Measurements from ENCODE around the gene LTBP1. TPM values are rescaled to one million over a fixed set of nuclear protein-coding genes. Genes with fewer than 3 reads are reported as not detected.

LTBP1 gene
- total RNA-seq, 1 experiment from 2014 or later: 10.3 TPM

- DNase-seq: no peak
- Histone ChIP-seq H2AFZ (no peak overlapping the region), H3K36me3 (ENCODE audit: low read depth) (no peaks in the 10 kb centered on the region), H4K20me1 (ENCODE audit: insufficient read depth) (no peaks in the 10 kb centered on the region), H3K27ac (no peak overlapping the region), H3K4me2 (no peak overlapping the region), H3K9me3 (ENCODE audit: insufficient read depth, low read depth) (no peaks in the 10 kb centered on the region), H3K9me2 (ENCODE audit: insufficient read depth) (no peaks in the 10 kb centered on the region), H3K27me3 (ENCODE audit: insufficient read depth, low read depth) (no peaks in the 10 kb centered on the region), H3K79me2 (ENCODE audit: low read depth) (no peaks in the 10 kb centered on the region), H3K4me1 (replicated peaks; ENCODE audit: insufficient read depth) (no peaks in the 10 kb centered on the region), H3F3A (ENCODE audit: insufficient read depth, low read depth) (no peaks in the 10 kb centered on the region), H3K4me3 (no peak overlapping the region)
- POLR2A ChIA-PET (ENCODE audit: unreplicated experiment): no interaction called here
- CTCF ChIA-PET: no interaction called here
- intact Hi-C loops (cut with micrococcal nuclease; ENCODE audit: unreplicated experiment): loop anchor here (2.0 kb wide), 2 partner anchors 339 to 601 kb away; no protein-coding TSS in a partner anchor
- no TSS peak for BruUV-seq (replicated peaks)
- no peak for TF ChIP-seq EZH2 (IDR thresholded peaks at IDR 0.05; ENCODE audit: low read depth)
- TF ChIP-seq CTCF (conservative IDR thresholded peaks at IDR 0.05): no peak
These were observed 427.2 kb downstream of the LTBP1 start for GRCh38 chr2:33373986-33374385.

GRCh38 chr2:33375054-33375453 is 428.3 kb downstream of the LTBP1 start:
- Histone ChIP-seq H4K20me1 (ENCODE audit: insufficient read depth) (no peaks in the 10 kb centered on the region), H3K4me1 (replicated peaks; ENCODE audit: insufficient read depth) (no peaks in the 10 kb centered on the region), H3K27ac (no peak overlapping the region), H3K79me2 (ENCODE audit: low read depth) (no peaks in the 10 kb centered on the region), H3F3A (ENCODE audit: insufficient read depth, low read depth) (no peaks in the 10 kb centered on the region; the same call in 1 of the 2 replicates), H3K9me2 (ENCODE audit: insufficient read depth) (no peaks in the 10 kb centered on the region), H3K4me2 (no peak overlapping the region), H3K4me3 (no peak overlapping the region), H3K36me3 (ENCODE audit: low read depth) (no peaks in the 10 kb centered on the region), H2AFZ (no peak overlapping the region), H3K9me3 (ENCODE audit: insufficient read depth, low read depth) (no peaks in the 10 kb centered on the region), H3K27me3 (ENCODE audit: insufficient read depth, low read depth) (no peaks in the 10 kb centered on the region)
- BruUV-seq (replicated peaks): no TSS peak
- DNase-seq: no peak
- TF ChIP-seq EZH2 (IDR thresholded peaks at IDR 0.05; ENCODE audit: low read depth): no peak
- no peak for TF ChIP-seq CTCF (conservative IDR thresholded peaks at IDR 0.05)
- intact Hi-C loops (cut with micrococcal nuclease; ENCODE audit: unreplicated experiment): no loop called here
- ChIA-PET POLR2A (ENCODE audit: unreplicated experiment) (no interaction called here), CTCF (no interaction called here)

- Histone ChIP-seq H3K27ac (no peak overlapping the region), H3K79me2 (ENCODE audit: low read depth) (no peaks in the 10 kb centered on the region), H3F3A (ENCODE audit: insufficient read depth, low read depth) (no peaks in the 10 kb centered on the region; the same call in 1 of the 2 replicates), H3K4me3 (no peak overlapping the region), H3K9me2 (ENCODE audit: insufficient read depth) (no peaks in the 10 kb centered on the region), H2AFZ (no peak overlapping the region), H3K4me1 (replicated peaks; ENCODE audit: insufficient read depth) (no peaks in the 10 kb centered on the region), H3K36me3 (ENCODE audit: low read depth) (no peaks in the 10 kb centered on the region), H4K20me1 (ENCODE audit: insufficient read depth) (no peaks in the 10 kb centered on the region), H3K4me2 (no peak overlapping the region), H3K27me3 (ENCODE audit: insufficient read depth, low read depth) (no peaks in the 10 kb centered on the region), H3K9me3 (ENCODE audit: insufficient read depth, low read depth) (no peaks in the 10 kb centered on the region)
- CTCF ChIA-PET: no interaction called here
- intact Hi-C loops (cut with micrococcal nuclease; ENCODE audit: unreplicated experiment): no loop called here
- POLR2A ChIA-PET (ENCODE audit: unreplicated experiment): no interaction called here
- no peak for TF ChIP-seq CTCF (conservative IDR thresholded peaks at IDR 0.05)
- TF ChIP-seq EZH2 (IDR thresholded peaks at IDR 0.05; ENCODE audit: low read depth): no peak
- DNase-seq: no peak
- BruUV-seq (replicated peaks): no TSS peak
These were observed 430.3 kb downstream of the LTBP1 start for GRCh38 chr2:33377048-33377447.
